Stomach (tissue), 9 donors: ENCODE measurements around the gene PPP2R2C. TPM values are rescaled to one million over a fixed set of nuclear protein-coding genes. Genes with fewer than 3 reads are reported as not detected.

ENCODE experiments used
- DNase-seq, 2 donors: peaks; one replicate each; pipeline versions ENCODE4 v3.0.0 to v3.0.0-alpha.2; 2013 to 2019
- H3K27ac ChIP-seq, 5 donors: fragments of 200-600 bp in 4 of 5; sonication (generic) in 4 of 5; one replicate each; pipeline ENCODE4 v1.5.1; 2013 to 2019; ENCODE audit warnings: mild to moderate bottlenecking in 1 of 5, moderate library complexity in 1 of 5
- H3K27me3 ChIP-seq, 3 donors: fragments of 200-600 bp; sonication (generic); one replicate each; pipeline ENCODE4 v1.5.1; 2017 to 2019; ENCODE audit warnings: mixed run types in 1 of 3
- H3K36me3 ChIP-seq, 4 donors: fragments of 200-600 bp; sonication (generic); 1 replicate in 3 of 4; 2 replicates in 1 of 4; pipeline ENCODE4 v1.5.1; 2016 to 2019
- H3K4me1 ChIP-seq, 4 donors: fragments of 200-600 bp; sonication (generic); one replicate each; pipeline ENCODE4 v1.5.1; 2016 to 2019
- H3K4me3 ChIP-seq, 4 donors: fragments of 200-600 bp; sonication (generic) in 3 of 4; one replicate each; pipeline ENCODE4 v1.5.1; 2016 to 2019; ENCODE audit warnings: mild to moderate bottlenecking in 1 of 4
- H3K9me3 ChIP-seq, 4 donors: fragments of 200-600 bp; sonication (generic); one replicate each; pipeline ENCODE4 v1.5.1; 2016 to 2019
- CTCF ChIP-seq, 7 experiments: fragments of 450-650 bp in 4 of 7; fragments of 200-600 bp in 3 of 7; sonication (generic) in 3 of 7; IDR thresholded peaks; one replicate each; pipeline ENCODE4 v1.5.1; 2016 to 2019; ENCODE audit warnings: antibody characterized with exemption in 7 of 7, control low read depth in 2 of 7, mild to moderate bottlenecking in 1 of 7
- EP300 ChIP-seq: sonication (generic); formaldehyde crosslinking; IDR thresholded peaks from one replicate; pipeline ENCODE4 v1.6.1; 2017; ENCODE audit warnings: antibody characterized with exemption
- POLR2A ChIP-seq, 4 donors: fragments of 450-650 bp; IDR thresholded peaks; one replicate each; pipeline ENCODE4 v1.6.1; 2016; ENCODE audit warnings: antibody characterized with exemption in 4 of 4, control low read depth in 2 of 4, mild to moderate bottlenecking in 1 of 4, moderate library complexity in 1 of 4
- POLR2AphosphoS5 ChIP-seq, 3 donors: sonication (generic); formaldehyde crosslinking; IDR thresholded peaks; one replicate each; pipeline ENCODE4 v1.6.1; 2016; ENCODE audit warnings: antibody characterized with exemption in 3 of 3
- WGBS, 5 donors: extraction: QIAGEN DNeasy Blood & Tissue Kit in 3 of 5; methylation state at CpG; one replicate each; pipeline versions ENCODE4 v1.1.5 to v1.1.7; 2013 to 2018; 5-methylcytosine and 5-hydroxymethylcytosine counted together
- intact Hi-C: fragments of 100-400 bp; cut with DNase I; formaldehyde crosslinking; loops from one replicate; pipeline ENCODE4 v1.15.1; 2023; ENCODE audit warnings: low total_unique reads
- polyA plus RNA-seq, 3 donors: library from polyadenylated mRNA; stranded (reverse); fragments of 200-250 nt; gene quantifications; one replicate each; pipeline ENCODE4 v1.2.3, GENCODE V29; 2013
- total RNA-seq, 5 donors: library from RNA; depleted of rRNA; stranded (reverse); fragments of >200 nt; gene quantifications; one replicate each; pipeline versions ENCODE4 v1.1.0 to v1.2.3, GENCODE V29; 2014 to 2016
- donor health status: healthy with polysubstance abuse.
- donor health status: Bipolar disorder and iron deficiency.
- donor health status: healthy.

Gene PPP2R2C
- total and polyA plus RNA-seq, 8 donors: 1.4 to 5.0 (median 1.5) TPM; not detected in 5

DNA sequence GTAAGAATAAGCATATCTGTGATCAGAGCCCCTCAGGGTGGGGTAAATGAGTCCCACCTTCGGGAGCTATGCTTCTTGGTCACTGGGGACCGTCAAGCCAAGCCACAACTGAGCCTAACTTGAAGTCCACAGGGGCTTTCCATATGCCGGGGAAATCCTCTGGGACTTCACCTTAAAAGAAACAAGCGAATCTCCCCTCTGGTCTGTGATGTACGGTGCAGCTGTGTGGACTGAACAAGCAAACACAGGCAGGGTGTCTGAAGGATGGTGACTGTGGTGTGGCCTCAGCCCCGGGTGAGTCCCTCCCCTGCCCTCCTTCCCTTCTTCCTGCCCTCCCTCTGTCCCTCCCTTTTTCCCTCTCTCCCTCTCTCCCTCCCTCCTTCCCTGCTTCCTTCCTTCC, 29.7 kb upstream of the PPP2R2C start:
- Histone ChIP-seq H3K4me1 (no peaks in the 10 kb centered on the region), H3K36me3 (no peaks in the 10 kb centered on the region), H3K27me3 (peaks cover 0 to 24% (median 0%) of the 10 kb centered on the region in 3 donors), H3K9me3 (peaks cover 0 to 37% (median 24%) of the 10 kb centered on the region in 4 donors), H3K4me3 (no peak overlapping the region), H3K27ac (no peak overlapping the region)
- TF ChIP-seq EP300 (no peak), POLR2AphosphoS5 (IDR thresholded peaks at IDR 0.05) (no peak), POLR2A (IDR thresholded peaks at IDR 0.05) (no peak), CTCF (IDR thresholded peaks at IDR 0.05) (no peak)
- no peak for DNase-seq
- WGBS, 5 donors: 54 to 65% (median 63%) methylated on average over 6 of the region's 6 CpGs
- intact Hi-C loops: no loop called here

- Histone ChIP-seq H3K4me1 (no peaks in the 10 kb centered on the region), H3K27me3 (peaks cover 0 to 18% (median 0%) of the 10 kb centered on the region in 3 donors), H3K36me3 (no peaks in the 10 kb centered on the region), H3K27ac (no peak overlapping the region), H3K9me3 (peaks cover 0 to 28% (median 18%) of the 10 kb centered on the region in 4 donors), H3K4me3 (no peak overlapping the region)
- no peak for DNase-seq
- intact Hi-C loops: no loop called here
- TF ChIP-seq CTCF (IDR thresholded peaks at IDR 0.05) (no peak), EP300 (no peak), POLR2AphosphoS5 (IDR thresholded peaks at IDR 0.05) (no peak), POLR2A (IDR thresholded peaks at IDR 0.05) (no peak)
- 74 to 92% (median 87%) methylated on average over 4 of the region's 4 CpGs for WGBS, 5 donors
These were observed 28.8 kb upstream of the PPP2R2C start for GRCh38 chr4:6501171-6501570.

DNA sequence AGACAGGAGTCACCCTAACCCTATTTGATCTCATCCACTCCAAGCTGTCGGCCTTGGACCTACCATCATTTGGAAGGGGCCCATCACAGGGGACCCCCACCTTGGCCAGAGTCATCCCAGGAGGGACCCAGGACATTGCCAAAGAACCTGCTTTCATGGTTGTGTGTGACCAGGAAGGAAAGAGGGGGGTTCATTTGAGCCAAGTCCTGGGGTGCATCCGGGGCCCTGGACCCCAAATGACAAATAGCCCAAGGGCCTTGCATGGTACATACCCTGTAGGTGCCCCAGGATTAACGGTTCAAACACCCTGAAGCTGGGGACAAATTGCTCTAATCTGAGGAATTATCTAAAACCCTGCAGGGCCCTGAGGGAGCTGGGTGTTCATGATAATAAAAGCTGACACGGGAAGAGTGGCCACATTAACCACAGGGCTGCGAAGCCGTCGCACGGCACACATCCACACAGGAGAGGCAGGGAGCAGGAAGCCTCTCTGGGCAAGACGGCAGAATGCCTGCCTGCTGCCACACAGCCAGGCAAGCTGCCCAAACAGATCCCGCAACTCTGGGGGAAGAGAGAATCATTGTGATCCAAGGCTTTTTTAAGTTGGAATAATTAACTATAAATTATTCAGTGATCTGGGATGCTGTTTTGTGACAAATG, 28.2 kb upstream of the PPP2R2C start:
- intact Hi-C loops: no loop called here
- H3K4me1 ChIP-seq: no peaks in the 10 kb centered on the region
- no peak for DNase-seq

GRCh38 chr4:6499238-6499600, 26.8 kb upstream of the PPP2R2C start:
- intact Hi-C loops: no loop called here
- no peak for TF ChIP-seq POLR2A (IDR thresholded peaks at IDR 0.05)
- H3K36me3 ChIP-seq: no peaks in the 10 kb centered on the region
- H3K4me3 ChIP-seq: no peak overlapping the region
- H3K4me1 ChIP-seq: no peaks in the 10 kb centered on the region
- H3K9me3 ChIP-seq: peaks cover 0 to 10% (median 3%) of the 10 kb centered on the region in 4 donors
- WGBS, 5 donors: 75 to 85% (median 83%) methylated on average over 6 of the region's 6 CpGs
- no peak overlapping the region for H3K27ac ChIP-seq
- DNase-seq: no peak
- H3K27me3 ChIP-seq: peaks cover 0 to 31% (median 3%) of the 10 kb centered on the region in 3 donors

More for the DNA sequence above, 28.2 kb upstream of the PPP2R2C start:
- Histone ChIP-seq H3K27ac (no peak overlapping the region), H3K27me3 (peaks cover 0 to 18% (median 0%) of the 10 kb centered on the region in 3 donors), H3K36me3 (no peaks in the 10 kb centered on the region), H3K4me3 (no peak overlapping the region), H3K9me3 (peaks cover 0 to 22% (median 13%) of the 10 kb centered on the region in 4 donors)
- no peak for TF ChIP-seq EP300
- TF ChIP-seq POLR2AphosphoS5 (IDR thresholded peaks at IDR 0.05): no peak
- no peak for TF ChIP-seq POLR2A (IDR thresholded peaks at IDR 0.05)
- TF ChIP-seq CTCF (IDR thresholded peaks at IDR 0.05): no peak
- WGBS, 5 donors: 66 to 79% (median 75%) methylated on average over 9 to 10 of the region's 10 CpGs
